GM21717 (cell line): ENCODE measurements around the gene FLT1.

Experiments used
- ATAC-seq: cut with Tn5 transposase; IDR thresholded peaks from one replicate; pipeline ENCODE4 v1.9.1; 2021; ENCODE audit warnings: mild to moderate bottlenecking, moderate library complexity; ENCODE audit not compliant: unreplicated experiment

Gene FLT1

GRCh38 chr13:28459911-28460310, 35.0 kb downstream of the FLT1 start:
- ATAC-seq, result no peak

- ATAC-seq, result no peak
Measured at GRCh38 chr13:28458608-28459007, 36.3 kb downstream of the FLT1 start.

- no peak for ATAC-seq
Measured at GRCh38 chr13:28458051-28458450, 36.9 kb downstream of the FLT1 start.

GRCh38 chr13:28457521-28457920, 37.4 kb downstream of the FLT1 start:
- ATAC-seq, result no peak

- no peak for ATAC-seq
Measured at GRCh38 chr13:28455580-28456194, 39.2 kb downstream of the FLT1 start.

- no peak for ATAC-seq
Measured at GRCh38 chr13:28452755-28453154, 42.2 kb downstream of the FLT1 start.

GRCh38 chr13:28451482-28452217, 43.3 kb downstream of the FLT1 start:
- no peak for ATAC-seq

- no peak for ATAC-seq
Measured at GRCh38 chr13:28449826-28450773, 44.8 kb downstream of the FLT1 start.

GRCh38 chr13:28448651-28449358, 46.1 kb downstream of the FLT1 start:
- ATAC-seq, result no peak

- ATAC-seq, result no peak
Measured at GRCh38 chr13:28447989-28448388, 46.9 kb downstream of the FLT1 start.

- ATAC-seq, result no peak
Measured at GRCh38 chr13:28447206-28447605, 47.7 kb downstream of the FLT1 start.

GRCh38 chr13:28442839-28443238, 52.1 kb downstream of the FLT1 start:
- ATAC-seq, result no peak

GRCh38 chr13:28441529-28441928, 53.4 kb downstream of the FLT1 start:
- ATAC-seq, result no peak

GRCh38 chr13:28440774-28441504, 54.0 kb downstream of the FLT1 start:
- no peak for ATAC-seq

GRCh38 chr13:28438598-28439334, 56.2 kb downstream of the FLT1 start:
- no peak for ATAC-seq

- ATAC-seq, result no peak
Measured at GRCh38 chr13:28438067-28438466, 56.9 kb downstream of the FLT1 start.

GRCh38 chr13:28435917-28436316, 59.0 kb downstream of the FLT1 start:
- no peak for ATAC-seq

- ATAC-seq, result no peak
Measured at GRCh38 chr13:28434926-28435325, 60.0 kb downstream of the FLT1 start.

GRCh38 chr13:28432816-28433560, 61.9 kb downstream of the FLT1 start:
- ATAC-seq, result no peak
